Lower leg skin (tissue), 3 donors: Measurements from ENCODE around the gene ARHGEF33.

Experiments used
- POLR2A ChIP-seq, 2 donors: fragments of 450-650 bp; IDR thresholded peaks; one replicate each; pipeline ENCODE4 v1.6.1; 2016 to 2017; ENCODE audit warnings: antibody characterized with exemption in 2 of 2, mild to moderate bottlenecking in 1 of 2, moderate library complexity in 1 of 2
- TF ChIP-seq, protein P1 (sequence below), 3 donors: fragments of 450-650 bp; IDR thresholded peaks; one replicate each; pipeline ENCODE4 v1.5.1; 2016; ENCODE audit warnings: antibody characterized with exemption in 3 of 3, mild to moderate bottlenecking in 3 of 3, moderate library complexity in 2 of 3

DNA sequence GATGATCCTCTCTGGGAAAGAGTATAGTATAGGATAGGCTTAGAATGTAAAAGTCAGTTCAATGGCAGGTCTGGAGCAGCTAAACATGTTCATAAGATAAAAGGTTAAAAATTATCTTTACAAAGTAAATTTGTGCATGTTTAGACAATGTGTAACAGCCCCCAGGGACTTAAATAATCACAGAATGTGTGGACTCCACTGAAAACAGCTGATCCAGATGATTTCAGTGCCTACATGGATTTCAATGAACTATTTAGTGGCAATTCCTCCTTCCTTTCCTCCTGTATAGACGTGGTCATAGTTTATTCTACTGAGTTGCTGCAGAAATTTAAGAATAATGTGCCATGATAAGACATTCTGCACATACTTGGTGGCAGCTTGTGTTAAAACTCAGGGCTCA is 42.9 kb downstream of the ARHGEF33 start:
- TF ChIP-seq, protein P1, sequence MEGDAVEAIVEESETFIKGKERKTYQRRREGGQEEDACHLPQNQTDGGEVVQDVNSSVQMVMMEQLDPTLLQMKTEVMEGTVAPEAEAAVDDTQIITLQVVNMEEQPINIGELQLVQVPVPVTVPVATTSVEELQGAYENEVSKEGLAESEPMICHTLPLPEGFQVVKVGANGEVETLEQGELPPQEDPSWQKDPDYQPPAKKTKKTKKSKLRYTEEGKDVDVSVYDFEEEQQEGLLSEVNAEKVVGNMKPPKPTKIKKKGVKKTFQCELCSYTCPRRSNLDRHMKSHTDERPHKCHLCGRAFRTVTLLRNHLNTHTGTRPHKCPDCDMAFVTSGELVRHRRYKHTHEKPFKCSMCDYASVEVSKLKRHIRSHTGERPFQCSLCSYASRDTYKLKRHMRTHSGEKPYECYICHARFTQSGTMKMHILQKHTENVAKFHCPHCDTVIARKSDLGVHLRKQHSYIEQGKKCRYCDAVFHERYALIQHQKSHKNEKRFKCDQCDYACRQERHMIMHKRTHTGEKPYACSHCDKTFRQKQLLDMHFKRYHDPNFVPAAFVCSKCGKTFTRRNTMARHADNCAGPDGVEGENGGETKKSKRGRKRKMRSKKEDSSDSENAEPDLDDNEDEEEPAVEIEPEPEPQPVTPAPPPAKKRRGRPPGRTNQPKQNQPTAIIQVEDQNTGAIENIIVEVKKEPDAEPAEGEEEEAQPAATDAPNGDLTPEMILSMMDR (IDR thresholded peaks at IDR 0.05), result no peak
- no peak for TF ChIP-seq POLR2A (IDR thresholded peaks at IDR 0.05)
